ENCODE results near the gene FGD2. TPM values are rescaled to one million over a fixed set of nuclear protein-coding genes. Genes with fewer than 3 reads are reported as not detected.

FGD2 gene, protein sequence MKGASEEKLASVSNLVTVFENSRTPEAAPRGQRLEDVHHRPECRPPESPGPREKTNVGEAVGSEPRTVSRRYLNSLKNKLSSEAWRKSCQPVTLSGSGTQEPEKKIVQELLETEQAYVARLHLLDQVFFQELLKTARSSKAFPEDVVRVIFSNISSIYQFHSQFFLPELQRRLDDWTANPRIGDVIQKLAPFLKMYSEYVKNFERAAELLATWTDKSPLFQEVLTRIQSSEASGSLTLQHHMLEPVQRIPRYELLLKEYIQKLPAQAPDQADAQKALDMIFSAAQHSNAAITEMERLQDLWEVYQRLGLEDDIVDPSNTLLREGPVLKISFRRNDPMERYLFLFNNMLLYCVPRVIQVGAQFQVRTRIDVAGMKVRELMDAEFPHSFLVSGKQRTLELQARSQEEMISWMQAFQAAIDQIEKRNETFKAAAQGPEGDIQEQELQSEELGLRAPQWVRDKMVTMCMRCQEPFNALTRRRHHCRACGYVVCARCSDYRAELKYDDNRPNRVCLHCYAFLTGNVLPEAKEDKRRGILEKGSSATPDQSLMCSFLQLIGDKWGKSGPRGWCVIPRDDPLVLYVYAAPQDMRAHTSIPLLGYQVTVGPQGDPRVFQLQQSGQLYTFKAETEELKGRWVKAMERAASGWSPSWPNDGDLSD
- 0.05 TPM in 1 of 2 replicates, not detected in the other for total RNA-seq

DNA sequence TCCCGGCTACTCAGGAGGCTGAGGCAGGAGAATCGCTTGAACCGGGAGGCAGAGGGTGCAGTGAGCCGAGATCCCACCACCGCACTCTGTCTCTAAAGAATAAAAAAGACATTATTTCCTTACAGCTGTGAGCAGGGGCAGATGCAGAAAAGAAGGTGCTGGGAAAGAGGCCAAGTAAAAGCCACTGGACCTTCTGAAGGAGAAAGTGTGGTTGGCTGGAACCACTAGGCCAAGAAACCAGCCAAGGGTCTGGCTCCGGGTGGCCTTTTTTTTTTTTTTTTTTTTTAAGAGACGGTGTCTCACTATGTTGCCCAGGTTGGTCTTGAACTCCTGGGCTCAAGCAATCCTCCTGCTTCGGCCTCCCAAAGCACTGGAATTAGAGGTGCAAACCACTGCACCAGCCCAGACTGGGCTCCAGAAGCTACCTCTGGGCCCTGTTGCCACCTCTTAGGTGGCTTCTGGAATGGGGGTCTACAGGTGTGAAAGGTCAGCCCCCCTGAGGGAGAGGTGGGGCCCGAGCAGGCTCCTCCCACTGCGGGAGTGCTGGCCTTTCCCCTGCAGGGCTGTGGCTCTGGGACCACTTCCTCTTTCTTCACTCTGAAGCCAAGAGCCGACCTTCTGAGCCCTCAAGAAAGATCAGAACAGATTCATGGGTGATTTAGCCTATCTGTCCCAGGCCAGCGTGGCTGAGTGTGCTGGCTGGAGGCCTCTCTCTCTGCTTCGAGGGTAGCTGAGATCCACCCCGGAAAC, at the start of gene FGD2:
Gene FGD2 (plus strand): TSS at position 595 of the 750 bp plus-strand sequence. CDS start 163 bp downstream, outside the sequence.
- no peak for DNase-seq (ENCODE audit: low read depth)

DNA sequence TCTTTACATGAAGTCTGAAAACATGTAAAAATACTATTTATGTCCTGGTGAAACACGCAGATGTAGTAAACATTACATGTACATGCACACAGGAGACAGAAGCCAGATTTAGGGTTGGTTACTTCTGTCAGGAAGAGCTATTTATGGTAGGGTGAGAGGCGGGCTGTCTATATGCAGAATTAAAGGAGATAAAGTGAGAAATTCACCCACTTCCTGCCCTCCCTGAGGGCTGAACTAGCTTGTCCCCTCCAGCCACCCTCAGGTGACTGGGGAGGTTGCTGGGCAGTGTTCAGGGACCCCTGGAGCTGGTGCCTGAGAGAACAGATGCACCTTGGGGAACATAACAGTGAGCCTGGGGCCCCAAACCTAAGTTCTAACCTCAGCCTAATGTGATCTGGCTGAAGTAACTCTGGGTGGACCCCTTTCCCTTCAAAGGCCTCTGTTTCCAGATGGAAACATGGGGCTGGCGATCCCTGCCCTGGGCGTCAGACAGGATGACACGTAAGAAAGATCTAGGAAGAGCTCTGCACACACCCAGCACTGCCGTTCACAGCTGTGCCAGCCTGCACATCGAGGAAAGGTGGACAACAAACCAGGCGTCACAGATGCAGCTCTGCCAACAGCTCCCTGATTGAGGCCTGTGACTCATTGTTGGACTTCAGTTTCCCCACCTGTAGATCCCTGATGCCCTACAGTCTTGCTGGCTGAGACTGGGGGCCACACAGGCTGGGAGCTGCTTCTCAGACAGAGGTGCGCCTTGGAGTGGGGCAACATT, 49.6 kb upstream of the FGD2 start:
- DNase-seq (ENCODE audit: low read depth): peak; percentile 30

DNA sequence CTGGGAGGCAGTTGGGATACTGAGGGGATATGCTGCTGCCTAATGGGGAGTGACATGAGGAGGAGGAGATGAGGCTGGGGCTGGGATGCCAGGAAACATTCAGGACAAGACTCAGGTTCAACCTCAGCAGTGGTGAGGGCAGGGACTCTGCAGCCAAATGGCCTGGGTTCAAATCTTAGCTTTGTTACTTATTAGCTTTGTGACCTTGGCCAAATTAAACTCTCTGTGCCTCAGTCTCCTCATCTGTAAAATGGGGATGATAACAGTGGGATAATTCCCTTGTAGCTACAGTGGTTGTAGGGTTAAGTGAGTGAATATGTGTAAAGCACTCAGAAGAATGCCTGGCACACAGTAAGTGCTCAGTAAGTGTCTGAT, 49.0 kb upstream of the FGD2 start:
- no peak for DNase-seq (ENCODE audit: low read depth)

DNA sequence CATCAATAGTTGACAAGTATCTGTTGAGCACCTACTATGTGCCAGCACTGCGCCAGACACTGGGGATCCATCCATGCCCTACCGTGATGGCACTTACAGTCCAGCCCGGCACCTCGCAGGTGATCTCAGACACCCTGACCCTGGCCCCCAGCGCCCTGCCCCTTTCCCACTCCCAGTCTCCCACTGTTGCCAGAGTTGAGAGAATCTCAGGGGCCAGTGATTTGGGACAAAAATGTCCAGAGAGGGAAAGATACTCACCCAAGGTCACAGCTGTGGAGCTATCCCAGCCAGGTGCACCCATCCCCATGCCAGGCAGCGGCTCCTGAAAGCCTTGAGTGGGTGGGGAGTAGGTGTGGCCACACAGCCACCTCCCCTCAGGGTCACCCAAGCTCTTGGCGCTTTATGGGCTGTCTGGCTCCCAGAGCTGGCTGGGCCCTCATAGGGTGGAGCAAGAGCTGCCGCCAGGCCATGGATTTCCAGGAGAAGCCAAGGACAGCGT, 47.6 kb upstream of the FGD2 start:
- no peak for DNase-seq (ENCODE audit: low read depth)

DNA sequence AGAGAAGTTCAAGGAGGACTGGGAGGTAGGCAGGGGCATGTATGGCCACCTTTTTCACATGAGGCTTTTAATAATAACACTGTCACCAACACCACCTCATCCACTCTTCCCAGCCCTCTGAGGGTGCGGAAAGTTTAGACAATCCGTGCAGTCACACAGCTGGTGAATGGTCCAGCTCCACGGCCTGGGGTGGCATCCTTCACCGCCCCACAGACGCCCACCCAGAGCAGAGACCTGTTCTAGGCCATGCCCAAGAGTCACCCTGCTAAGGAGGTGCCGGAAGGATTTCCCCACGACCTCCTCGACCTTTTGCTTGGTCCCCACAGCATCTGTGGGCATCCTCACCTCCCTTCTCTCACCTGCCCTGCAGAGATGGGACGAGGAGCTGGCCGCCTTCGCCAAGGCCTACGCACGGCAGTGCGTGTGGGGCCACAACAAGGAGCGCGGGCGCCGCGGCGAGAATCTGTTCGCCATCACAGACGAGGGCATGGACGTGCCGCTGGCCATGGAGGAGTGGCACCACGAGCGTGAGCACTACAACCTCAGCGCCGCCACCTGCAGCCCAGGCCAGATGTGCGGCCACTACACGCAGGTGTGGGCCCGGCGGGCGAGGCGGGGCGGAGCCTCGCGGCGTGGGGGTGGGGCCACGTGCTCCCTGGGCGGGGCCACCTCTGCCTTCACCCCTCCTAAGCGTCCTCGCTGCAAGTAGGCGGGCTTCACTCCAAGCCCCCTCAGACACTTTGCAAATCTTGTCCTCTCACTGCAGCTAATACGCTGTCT, 46.5 kb upstream of the FGD2 start:
- DNase-seq (ENCODE audit: low read depth): no peak

DNA sequence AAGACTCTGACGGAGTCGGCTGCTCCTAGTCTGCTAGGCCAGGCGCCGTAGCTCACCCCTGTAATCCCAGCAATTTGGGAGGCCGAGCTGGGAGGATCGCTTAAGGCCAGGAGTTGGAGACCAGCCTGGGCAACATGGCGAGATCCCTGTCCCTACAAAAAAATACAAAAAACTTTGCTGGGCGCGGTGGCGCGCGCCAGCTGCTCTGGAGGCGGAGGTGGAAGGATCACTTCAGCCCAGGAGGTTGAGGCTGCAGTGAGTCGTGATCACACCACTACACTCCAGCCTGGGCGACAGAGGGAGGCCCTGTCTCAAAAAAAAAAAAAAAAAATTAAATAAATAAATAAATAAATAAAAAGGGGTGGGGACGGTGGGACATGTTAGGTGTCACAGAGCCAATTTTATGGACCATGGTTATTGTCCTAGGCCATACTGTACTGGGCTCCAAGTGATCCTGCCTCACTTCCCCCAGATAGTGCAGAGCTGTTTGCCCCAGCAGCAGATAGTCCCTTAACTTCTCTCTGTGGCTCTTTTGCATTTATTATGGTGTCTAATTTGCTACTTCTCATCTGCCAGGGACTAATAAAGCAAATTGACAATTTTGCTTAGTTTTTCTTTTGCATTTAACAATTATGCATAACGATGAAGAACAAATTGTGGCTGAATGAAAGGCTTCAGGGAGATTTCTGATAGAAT, 45.8 kb upstream of the FGD2 start:
- no peak for DNase-seq (ENCODE audit: low read depth)

DNA sequence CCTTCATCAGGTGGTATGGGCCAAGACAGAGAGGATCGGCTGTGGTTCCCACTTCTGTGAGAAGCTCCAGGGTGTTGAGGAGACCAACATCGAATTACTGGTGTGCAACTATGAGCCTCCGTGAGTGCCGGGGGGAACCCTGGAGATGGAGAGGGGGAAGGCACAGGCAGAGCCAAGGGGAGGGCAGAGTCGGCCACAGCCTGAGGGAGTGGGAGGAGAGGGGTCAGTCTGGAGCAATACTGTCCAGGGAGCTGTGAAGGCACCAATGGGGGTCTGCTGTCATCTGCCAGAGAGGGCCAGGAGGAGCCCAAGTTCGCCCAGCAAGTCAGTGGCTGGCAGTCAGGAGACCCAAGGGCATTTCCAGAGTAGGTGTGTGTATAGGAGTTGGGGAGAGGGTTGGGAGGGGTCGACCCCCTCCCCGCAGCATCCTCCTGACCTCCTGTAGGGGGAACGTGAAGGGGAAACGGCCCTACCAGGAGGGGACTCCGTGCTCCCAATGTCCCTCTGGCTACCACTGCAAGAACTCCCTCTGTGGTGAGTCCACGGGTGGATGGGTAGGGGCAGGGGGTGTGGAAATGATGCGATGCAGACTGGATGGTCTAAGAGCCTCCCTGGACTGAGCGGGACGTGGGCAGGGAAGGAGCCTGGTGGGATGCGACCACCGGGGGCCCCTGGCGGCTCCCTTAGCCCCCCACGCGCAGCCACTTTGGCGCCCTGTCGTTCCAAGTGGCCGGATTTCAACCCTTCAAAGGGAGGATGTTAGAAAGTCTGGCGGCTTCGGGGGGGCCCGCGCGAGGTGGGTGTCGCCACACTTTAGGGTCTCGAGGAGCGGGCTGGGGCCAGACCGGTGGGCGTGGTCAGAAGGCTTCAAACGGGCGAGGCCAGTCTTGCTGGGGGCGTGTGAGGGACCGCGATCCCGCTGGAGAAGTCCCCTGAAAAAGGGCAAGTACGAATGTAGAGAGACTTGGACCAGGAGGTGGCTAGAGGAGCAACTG, 43.7 kb upstream of the FGD2 start:
- no peak for DNase-seq (ENCODE audit: low read depth)

DNA sequence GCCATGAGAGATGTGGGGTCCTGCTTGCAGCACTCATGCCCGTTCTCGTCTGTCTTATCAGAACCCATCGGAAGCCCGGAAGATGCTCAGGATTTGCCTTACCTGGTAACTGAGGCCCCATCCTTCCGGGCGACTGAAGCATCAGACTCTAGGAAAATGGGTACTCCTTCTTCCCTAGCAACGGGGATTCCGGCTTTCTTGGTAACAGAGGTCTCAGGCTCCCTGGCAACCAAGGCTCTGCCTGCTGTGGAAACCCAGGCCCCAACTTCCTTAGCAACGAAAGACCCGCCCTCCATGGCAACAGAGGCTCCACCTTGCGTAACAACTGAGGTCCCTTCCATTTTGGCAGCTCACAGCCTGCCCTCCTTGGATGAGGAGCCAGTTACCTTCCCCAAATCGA, 42.6 kb upstream of the FGD2 start:
- no peak for DNase-seq (ENCODE audit: low read depth)

DNA sequence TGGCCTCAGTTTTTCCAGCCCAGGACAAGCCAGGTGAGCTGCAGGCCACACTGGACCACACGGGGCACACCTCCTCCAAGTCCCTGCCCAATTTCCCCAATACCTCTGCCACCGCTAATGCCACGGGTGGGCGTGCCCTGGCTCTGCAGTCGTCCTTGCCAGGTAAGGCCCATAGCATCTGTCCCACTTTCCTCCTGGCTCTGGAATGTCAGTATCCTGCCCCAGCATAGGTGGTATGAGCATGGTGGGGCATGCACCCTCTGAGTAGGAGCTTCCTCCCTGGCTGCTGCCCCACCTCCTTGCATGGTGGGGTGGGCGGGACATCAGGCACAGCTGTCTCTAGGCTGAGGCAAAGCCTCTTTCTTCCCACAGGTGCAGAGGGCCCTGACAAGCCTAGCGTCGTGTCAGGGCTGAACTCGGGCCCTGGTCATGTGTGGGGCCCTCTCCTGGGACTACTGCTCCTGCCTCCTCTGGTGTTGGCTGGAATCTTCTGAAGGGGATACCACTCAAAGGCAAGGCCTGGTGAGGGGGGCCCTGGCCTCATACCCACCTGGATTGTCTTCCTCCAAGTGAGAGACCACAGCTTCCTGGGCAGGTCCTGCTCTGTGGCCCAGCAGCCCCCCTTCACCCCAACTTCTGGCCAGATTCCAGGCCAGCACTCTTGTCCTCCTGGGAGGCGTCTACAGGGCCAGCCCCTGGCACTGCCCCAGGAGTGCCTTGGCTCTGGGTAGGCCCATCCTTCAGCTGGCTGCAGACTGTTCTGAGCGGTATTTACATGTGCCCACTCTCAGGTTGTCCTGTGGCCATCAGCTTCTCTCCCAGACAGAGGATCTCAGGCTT, 41.8 kb upstream of the FGD2 start:
- DNase-seq (ENCODE audit: low read depth): no peak

DNA sequence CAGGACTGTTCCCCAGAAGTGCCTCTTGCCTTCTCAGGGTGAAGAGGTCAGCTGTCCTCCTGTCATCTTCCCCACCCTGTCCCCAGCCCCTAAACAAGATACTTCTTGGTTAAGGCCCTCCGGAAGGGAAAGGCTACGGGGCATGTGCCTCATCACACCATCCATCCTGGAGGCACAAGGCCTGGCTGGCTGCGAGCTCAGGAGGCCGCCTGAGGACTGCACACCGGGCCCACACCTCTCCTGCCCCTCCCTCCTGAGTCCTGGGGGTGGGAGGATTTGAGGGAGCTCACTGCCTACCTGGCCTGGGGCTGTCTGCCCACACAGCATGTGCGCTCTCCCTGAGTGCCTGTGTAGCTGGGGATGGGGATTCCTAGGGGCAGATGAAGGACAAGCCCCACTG, 41.1 kb upstream of the FGD2 start:
- DNase-seq (ENCODE audit: low read depth): no peak

DNA sequence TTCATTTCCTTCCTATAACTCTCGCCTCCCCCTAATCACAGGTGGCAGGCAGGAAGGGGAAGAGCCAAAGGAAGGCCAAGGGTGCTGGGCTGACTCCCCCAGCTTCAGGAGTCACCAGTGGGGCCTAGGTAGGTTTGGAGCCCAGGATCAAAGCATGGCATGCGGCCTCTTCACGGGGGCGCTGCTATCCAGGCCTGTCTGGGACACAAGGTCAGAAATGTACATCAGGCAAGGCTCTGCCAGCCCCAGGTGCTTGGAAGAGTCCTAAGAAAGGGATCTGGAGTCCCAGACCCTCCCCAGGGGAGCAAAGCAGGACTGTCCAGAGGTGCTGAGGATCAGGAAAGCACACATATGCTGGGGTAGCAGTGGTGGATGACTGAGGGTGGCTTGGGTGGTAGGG, 40.5 kb upstream of the FGD2 start:
- DNase-seq (ENCODE audit: low read depth): no peak

DNA sequence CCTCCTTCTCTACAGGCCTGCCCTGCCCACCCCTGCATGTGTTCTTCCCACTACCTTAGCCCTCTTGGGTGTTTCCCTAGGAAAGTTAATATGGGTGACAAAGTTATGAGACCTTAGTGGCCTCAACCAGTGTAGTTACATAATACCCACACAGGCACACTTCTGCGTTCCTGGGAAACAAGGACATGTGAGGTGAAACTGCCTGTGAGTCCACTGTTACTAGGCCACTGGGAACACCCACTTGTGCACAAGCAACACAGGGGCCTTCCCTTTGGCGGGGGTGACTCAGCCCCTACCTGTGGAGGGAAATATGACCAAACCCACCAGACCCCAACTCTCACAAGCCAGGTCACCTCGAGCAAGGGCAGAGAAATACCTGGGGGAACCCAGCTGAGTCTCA, 38.2 kb upstream of the FGD2 start:
- DNase-seq (ENCODE audit: low read depth): peak; percentile 23

DNA sequence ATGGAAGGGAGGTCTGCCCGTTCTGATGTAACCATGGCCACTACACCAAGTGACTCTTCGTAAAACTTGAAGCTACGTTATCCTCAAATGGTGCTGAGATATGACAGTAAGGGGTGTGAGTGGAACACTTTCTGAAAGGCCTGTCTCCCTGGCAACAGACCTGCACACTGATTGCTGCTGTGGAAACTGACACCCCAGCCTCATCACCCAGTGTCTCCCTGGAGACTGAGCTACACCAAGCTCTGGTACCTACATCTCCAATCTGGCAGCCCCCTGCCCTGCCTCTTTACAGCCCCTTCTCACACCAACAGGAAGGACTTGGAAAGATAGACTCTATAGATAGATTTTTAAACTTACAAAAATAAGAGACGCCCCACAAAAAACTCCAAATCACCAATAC, 37.7 kb upstream of the FGD2 start:
- no peak for DNase-seq (ENCODE audit: low read depth)

DNA sequence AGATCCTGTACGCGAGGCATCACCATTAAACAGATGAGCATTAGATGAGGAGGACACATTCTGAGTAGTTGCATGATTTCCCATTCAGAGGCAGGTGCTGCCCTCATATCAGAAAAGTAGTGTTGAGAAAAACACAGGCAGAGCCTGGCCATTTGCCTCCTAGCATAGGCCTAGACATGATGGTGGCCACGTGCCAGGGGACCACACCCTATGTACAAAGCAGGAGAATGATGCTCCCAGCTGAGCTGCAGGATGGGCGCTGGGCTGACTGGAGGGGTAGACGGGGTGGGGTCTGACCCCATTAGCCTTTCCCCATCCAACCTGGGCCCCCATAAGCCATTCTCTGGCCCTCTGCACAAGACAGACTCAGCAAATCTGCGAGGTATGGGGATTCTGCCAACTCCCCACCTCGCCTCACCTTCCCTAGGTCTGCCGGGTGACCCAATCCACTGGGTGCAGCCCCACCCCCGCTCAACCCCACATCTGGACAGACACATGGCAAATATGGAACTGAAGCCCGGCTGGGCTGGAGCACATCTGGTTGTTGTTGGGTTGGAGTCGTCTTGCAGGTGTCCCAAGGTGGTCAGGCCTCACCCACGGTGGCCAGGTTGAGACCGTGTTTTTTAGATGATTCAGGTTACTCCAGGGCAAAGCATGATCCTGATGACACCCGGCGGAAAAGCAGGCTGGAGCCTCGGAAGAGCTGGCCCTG, 37.0 kb upstream of the FGD2 start:
- no peak for DNase-seq (ENCODE audit: low read depth)

DNA sequence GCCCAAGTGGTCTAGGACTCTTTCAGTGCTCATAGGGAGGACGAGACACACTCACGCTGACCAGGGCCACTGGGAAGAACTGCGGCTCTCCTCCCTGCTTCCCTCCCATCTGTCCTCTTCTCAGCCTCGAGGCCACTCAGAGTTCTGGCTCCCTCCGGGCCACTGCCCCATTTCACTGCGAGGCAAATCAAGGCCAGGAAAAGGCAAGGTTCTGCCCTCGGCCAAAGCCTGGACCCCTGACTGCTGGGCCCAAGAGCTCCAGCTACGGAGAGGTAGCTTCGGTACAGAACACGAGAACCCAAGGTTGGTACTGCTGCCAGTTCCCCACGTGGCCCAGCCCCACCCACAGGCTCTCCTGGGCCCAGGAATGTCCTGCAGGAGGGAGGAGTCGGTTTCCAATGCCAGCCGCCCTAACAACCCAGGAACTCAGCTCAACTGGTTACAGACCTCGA, 36.2 kb upstream of the FGD2 start:
- no peak for DNase-seq (ENCODE audit: low read depth)

DNA sequence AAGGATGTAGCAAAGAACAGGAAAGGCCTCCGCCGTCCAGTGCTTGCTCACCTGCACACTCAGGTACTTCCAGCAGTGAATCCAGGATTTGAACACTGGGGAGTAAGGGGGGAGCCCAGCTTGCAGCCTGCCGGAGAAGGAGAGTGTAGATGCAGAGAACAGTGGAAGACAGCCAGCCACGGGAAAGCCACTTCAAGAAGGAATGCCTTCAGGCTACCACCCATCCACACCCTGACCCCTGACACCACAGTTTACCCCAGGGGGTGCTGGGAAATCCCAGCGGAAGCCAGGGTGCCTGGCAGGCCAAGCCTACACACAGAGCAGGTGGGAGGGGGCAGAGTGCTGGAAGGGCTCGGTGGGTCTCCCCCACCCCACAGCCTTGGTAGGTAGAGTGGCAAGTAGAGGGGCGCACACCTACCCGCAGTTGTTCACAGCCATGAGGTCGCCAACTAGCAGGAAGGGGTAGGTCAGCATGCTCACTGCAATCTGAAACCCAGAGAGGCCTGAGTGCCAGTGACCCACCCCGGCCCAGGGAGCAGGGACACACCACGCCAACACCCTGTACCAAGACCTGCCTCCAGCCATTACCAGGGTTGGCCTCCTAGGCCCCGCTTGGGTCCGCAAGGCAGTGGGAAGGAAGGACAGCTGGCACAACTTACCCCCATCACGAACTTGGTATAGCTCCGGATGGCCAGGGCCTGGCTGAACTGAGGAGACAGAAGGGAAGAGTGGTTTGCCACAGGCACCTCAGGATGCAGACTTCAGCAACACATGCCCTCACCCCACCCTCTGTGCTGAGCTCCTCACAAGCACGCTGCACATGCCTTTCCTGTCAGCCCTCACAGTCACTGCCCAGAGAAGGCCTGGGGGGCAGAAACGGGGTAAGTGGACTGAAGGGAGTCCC, 35.2 kb upstream of the FGD2 start:
- no peak for DNase-seq (ENCODE audit: low read depth)
